Putamen (tissue), 1 donor: ENCODE measurements around the gene PAX4.

ENCODE experiments used
- DNase-seq: peaks from one replicate; pipeline ENCODE4 v3.0.0-alpha.2; 2016; ENCODE audit warnings: low spot score

PAX4 gene, protein sequence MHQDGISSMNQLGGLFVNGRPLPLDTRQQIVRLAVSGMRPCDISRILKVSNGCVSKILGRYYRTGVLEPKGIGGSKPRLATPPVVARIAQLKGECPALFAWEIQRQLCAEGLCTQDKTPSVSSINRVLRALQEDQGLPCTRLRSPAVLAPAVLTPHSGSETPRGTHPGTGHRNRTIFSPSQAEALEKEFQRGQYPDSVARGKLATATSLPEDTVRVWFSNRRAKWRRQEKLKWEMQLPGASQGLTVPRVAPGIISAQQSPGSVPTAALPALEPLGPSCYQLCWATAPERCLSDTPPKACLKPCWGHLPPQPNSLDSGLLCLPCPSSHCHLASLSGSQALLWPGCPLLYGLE

DNA sequence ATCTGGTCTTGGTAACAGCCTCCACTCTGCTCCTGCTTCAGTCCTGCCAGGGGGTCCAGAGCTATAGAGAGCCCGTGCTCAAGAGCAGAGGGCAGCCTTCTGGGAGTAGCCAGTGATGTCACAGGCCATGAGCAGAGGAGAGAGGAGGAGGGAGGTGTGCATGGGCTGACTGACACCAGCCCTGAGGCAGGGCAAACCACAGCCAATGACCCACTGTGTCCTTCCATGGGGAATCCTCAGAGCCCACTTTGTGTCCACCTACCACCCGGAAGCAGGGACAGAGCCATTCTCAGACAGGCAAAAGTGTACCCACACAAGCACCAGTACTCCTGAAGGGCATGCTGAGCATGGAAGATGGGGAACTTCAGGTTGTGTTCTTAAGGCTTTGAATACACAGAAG, at the start of gene PAX4:
PAX4 (minus strand) TSS at position 101 of the 400 bp plus-strand sequence. CDS start 2,214 bp downstream, outside the sequence.
- no peak for DNase-seq

DNA sequence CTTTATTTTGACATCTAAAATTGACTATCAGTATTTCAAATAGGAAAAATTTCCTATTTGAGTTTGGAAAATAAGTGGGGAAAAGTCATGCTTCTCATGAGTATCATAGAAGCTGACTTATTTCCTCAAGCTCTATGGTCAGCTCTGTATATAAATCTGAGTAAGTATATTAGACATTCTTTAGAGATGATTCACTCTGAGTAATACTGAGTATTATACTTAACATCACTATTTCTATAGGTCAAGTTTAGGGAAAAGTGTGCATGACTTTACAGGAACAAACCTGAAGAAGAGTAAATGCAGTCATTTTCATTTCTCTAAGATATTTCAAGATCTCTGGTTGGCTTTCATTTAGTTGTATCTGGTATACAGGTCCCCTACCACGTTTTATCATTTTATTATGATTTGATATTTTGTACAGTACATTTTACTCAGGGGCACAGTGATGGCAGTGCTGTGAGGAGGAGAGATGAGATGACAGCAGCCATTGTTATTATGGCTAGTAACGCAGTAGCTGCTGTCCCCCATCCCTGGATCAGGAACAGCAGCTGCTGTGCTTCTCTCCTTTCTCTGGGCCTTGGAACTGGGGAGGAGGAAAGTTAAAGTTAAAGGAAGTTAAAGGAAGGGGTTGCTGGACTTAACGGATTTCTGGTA, 49.2 kb upstream of the PAX4 start:
- DNase-seq: no peak

DNA sequence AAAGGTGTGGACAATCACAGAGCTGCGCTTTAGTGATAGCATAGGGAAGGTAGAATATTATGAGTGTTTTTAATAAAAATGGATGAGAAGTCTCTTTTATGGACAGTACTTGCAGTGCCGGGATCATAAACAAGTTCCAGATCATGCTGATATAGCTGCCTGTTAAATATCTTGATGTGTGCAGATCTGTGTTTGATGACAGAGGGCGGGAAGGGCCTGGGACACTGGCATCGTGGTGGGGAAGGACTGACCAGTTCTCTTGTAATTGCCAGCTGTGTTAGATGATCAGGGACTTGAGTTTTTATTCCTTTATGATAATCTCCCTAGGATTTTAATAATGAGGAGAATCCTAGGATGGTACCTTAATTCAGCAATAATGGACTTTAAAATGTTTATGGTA, 48.7 kb upstream of the PAX4 start:
- no peak for DNase-seq

DNA sequence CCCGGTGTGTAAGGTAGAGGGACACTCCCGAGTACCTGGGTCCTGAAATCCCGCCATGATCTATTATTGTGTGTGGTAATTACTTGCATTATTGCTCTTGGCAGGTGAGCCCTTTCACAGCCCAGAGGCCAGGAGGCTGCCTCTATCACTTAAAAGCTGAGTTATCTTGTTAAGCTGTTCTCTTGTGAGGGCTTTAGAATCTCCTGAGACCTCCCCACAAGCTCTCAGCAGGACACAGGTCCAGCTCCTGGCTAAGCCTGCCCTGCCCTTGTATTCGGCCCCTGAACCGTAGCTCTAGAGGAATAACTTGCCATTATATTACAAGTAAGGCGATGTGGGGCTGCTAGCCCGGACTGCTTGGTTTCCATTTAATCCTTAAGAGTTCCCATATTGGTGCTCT, 48.0 kb upstream of the PAX4 start:
- no peak for DNase-seq

DNA sequence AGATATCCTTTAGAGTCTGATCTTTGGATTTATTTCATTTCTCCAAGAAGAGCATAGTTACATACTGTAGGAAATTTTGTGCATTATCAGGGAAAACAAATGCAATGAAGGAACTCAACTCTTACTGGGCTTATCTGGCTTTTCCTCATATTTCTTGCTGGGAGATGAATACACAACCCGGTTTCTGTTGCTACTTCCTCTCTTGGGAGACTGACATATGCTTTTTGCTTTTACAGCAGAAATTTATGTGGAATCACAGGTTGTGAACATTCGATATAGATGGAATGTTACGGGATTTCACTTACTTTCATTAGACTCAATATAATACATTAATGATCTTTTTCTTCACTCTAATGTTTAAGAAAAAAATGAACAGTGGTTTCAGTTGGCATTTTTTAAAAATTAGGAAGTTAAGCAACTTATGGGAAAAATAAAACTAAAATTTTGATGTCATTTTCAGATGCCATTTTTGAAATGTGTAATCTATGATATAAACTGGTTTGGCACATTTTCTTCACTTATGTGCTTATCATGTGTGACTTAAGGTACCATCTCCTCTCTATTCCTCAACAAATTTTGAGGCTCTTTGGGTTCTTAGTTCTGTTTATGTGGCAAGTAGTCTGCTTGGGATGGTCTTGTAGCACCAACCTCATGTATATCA, 41.2 kb upstream of the PAX4 start:
- no peak for DNase-seq

DNA sequence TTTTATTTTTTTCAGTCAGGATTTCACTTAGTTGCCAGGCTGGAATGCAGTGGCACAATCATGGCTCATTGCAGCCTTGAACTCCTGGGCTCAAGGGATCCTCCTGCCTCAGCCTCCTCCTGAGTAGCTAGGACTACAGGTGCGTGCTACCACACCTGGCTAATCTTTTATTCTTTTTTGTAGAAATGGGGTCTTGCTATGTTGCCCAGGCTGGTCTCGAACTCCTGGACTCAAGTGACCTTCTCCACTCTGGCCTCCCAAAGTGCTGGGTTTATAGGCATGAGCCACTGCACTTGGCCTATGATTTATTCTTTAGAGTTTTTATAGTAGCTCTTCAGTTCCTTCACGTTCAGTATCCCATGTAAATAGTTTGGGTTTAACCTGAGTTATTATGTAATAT, 39.6 kb upstream of the PAX4 start:
- no peak for DNase-seq

DNA sequence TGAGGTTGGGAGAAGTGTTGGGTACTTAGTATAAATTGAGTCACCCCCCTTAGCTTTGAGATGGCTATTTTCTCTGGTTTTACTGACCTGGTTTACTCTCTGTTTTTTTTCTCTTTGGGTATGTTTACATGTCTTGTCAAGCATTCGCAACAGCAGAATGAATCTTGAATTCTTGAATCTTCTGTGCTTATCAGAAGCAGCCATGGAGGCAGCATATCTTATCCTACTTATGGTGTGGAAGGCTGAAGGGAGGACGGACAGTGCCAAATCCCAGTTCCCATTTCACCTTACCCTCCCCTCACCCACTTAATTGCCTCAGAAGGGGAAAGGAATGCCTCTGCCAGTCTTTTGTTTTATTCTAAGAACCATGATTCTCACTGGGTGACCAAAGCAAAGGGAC, 37.8 kb upstream of the PAX4 start:
- DNase-seq: no peak

DNA sequence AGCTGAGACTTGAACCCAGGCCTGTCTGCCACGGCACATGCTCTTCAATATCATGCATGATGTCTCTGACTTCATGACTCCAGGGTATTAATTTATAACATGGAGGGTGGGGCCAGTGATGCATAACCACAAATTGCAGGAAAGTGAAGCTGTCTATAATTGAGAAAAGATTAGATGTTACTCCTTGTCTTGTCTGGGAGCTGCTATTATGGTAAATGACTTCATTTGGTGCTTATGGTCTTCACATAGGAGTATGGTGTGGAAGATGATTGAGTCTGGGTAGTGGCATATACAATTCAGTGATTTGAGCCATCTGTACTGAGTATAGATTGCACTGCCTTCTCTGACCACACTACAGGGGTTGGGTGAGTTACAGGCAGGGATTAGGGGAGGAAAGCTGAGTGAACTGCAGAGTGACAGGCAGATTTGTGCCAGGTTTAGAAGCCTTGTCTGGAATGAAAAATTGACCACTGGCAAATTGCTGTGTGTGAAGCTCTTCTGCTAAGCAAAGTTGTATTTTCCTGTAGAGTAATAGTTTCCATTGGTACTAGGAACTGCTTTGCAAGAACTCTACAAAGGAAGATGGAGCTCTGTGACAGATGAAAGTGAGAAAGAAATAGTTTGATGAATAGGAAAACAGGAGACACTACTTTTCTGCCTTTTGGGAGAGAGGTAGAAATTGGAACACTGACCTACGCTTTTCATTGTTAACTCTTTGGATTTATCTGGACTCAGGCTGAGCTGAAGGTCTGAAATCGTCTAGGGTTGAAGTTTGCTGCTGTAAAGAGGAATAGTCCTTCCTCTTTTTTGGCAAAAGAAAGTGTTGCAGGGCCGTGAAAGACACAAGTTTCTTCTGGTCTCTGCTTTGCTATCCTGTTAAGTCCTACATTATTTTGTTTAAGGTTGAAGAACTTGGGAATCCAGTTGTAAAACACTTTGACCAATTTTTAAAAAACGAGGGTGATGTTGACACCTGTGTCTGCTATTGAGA, 36.8 kb upstream of the PAX4 start:
- no peak for DNase-seq

DNA sequence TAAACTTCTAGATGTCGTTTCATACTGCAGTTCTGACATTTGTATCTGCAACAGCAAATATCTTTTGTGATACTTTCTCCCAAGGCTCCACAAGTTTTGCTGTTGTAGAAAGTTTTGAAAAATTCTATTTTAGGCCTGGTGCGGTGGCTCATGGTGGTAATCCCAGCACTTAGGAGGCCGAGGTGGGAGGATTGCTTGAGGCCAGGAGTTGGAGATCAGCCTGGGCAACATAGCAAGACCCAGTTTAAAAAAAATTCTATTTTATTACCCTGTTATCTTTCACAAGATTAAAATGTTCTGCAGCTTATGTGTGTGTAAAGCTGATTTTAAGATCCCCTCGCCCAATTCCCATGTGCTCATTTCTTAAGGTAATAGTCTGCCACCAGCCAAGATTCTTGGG, 35.5 kb upstream of the PAX4 start:
- no peak for DNase-seq

DNA sequence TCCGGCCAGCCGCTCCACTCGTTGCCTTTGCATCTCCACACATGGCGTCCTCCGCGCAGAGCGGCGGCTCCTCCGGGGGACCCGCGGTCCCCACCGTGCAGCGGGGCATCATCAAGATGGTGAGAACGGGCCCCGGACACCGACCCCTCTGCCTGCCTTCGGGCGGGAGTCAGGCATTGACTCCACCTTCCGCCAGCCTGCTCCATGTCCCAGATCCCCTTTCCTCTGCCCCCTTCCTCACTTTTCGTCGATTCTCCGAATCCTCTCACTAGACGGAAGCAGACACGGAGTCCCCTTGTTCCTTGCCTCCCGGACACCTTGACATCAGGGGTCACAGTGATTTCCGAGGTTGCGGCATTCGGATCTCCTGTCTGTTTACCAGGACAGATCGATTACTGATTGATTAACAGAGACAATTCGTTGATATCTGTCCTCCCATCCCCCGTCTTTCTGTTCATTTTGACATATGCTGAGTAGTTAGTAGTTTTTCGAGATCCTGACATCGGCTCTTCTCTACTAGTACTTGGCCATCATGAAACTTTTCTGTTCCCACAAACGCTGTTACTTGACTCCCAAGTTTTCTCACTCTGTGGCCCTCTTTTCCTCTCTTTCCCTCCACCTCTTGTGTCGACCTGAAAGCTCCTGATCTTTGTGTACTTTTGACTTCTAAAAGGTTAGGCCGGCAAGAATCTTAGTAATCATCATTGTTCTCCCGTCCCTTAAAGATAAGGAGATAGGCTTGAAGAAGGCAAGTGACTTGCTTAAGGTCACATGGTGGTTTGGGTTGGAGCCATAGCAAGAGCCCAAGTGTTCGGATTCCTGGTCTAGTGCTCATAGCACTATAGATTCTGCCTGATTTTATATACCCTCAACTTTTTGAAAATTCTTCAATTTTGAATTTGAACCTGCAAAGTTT, 34.6 kb upstream of the PAX4 start:
- DNase-seq: no peak

DNA sequence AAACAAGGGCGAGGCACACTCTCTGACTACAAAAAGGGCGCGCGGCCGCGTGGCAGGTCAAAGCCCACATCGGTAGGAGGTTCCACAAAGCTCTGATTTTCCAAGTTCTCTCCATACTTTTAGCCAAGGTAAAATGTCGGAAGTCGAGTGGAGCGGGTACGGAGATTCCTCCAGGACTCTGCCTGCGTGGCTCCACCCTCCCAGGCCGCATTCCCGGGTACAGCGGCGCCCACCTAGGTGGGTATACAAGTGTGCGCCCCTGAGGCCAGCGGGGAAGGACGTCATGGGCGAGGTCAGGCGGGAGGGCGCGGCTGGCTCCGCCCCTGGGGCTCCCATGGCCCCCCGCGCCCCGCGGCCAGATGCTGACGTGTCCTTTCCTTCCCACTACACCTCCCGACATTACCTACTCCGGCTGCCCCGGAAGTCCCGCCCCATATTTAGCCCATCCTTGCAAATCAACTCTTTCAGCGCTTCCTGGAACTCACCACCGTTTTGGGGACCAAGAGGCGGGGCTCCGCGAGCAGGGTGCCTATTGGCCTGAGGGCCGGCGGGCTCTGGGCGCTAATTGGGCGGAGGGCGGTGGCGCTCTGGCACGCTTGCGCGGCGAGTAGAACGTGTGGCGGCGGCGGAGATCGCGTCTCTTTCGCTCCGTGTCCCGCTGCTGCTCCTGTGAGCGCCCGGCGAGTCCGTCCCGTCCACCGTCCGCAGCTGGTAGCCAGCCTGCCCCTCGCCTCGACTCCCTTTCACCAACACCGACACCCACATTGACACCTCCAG, 33.8 kb upstream of the PAX4 start, which contains the start of gene SND1:
SND1 (plus strand) TSS at position 639 of the 777 bp plus-strand sequence. CDS start 180 bp downstream, outside the sequence.
- peak; percentile 99 for DNase-seq

DNA sequence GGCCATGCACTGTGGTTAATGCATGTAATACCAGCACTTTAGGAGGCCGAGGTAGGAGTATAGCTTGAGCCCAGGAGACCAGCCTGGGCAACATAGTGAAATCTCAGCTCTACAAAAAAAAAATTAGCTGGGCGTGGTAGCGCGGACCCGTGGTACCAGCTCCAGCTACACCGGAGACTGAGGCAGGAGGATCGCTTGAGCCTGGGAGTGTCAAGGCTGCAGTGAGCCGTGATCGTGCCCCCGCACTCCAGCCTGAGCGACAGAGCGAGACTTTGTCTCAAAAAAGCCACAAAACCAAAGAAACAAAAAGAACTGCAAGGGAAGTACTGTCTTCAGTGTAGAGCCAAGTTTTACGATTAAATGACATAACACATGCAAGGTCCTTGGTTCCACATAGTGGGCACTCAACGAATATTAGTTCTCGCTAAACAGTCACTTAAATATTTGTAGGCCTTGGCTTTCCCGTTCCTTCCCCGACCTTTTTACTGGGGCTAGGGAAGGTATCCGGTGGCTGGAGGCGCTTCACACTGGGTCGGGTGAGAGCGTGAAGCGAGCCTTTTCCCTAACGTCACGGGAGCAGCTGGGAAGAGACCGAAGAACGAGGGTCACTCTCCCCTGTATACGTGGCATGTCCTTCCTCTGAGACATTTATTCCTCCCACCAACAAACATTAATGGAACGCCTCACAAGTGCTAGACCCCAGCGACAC, 33.1 kb upstream of the PAX4 start:
- DNase-seq: peak; percentile 13

DNA sequence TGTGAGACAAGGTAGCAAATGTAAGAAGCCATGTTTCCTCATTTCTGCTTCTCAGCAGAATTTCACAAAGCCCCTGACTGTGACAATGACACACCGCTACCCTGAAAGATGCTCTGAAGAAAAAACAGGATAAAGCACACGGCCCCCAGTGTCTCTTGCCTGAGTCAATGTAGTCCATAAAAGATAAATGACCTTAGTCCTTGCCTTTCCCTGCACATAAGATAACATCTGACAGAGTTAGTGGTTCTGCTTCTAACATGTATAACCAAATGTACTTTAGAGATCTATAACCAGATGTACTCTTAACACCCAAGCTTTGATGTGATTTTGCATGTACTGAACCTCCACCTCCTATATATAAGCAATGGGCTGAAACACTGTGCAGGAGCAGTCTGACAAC, 31.0 kb upstream of the PAX4 start:
- no peak for DNase-seq

DNA sequence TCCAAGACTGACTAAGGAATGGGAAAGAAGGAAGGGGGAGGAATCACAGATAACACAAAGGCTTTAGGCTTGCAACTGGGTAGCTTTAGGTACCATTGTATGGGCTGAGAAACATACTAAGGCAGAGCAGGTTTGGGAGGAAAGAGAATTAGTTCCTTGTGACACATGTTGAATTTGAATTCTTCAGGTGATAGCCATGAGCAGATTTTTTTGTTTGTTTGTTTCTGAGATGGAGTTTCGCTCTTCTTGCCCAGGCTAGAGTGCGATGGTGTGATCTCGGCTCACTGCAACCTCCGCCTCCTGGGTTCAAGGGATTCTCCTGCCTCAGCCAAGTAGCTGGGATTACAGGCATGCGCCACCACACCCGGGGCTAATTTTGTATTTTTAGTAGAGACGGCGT, 29.7 kb upstream of the PAX4 start:
- DNase-seq: no peak

DNA sequence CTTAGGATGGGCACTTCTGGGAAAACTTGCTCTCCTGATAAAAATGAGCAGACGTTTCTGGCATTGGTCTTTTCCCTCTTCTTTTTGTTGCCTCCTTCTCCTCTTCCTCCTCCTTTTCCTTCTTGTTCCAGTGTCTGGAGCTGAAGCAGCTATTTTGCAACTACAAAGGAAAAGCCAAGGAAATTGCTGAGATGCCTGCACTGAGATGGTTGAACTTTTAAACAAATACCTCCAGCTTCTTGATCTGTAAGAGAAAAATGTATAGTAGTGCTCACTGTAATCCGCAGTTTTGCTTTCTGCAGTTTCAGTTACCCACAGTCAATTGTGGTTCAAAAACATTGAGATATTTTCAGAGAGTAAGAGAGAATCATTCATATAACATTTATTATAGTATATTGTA, 26.5 kb upstream of the PAX4 start:
- DNase-seq: no peak

DNA sequence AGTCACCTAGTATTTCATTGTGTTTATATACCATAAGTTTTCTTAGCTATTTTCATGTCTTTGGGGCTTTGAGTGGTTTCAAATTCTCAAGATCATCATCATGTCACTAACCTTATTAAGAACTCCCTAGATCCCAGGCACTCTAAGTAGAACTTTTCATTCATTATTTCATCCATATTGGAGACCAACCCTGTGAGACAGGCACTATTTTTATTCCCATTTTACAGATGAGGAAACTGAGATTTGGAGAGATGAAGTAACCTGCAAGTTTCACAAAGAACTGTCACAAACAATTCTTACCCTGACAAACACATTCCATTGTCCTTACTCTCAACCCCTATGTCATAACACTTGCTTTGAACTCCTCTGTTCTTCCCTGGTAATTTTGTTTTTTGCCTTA, 20.3 kb upstream of the PAX4 start:
- no peak for DNase-seq

DNA sequence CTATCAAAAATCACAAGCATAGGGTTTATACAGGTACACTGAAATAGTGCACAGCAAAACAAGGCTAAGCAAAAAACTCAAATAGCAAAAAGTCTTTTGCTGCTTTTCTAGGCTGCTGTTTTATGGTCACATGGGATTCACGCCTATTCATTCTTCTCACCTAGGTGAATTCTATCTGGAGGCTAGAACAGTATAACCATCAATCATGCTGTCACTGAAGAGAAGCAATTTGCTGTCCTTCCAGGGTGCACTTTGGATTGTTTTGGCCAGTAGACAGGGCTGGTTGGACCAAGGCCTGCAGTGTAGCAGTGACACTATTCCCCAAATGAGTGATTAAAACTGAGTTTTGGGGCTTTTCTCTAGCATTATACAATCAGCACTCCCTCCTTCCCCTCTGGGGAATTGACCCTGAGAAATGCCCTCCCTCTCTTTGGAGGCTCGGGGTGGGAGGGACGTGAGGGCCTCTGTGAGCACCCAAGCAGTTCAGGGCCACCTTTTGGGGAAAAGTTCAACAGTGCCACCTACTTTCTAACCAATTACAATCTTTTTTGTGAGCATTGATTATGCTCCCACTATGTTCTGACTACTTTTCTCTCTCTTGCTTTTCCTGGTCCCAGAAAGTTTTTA, 17.8 kb upstream of the PAX4 start:
- no peak for DNase-seq

DNA sequence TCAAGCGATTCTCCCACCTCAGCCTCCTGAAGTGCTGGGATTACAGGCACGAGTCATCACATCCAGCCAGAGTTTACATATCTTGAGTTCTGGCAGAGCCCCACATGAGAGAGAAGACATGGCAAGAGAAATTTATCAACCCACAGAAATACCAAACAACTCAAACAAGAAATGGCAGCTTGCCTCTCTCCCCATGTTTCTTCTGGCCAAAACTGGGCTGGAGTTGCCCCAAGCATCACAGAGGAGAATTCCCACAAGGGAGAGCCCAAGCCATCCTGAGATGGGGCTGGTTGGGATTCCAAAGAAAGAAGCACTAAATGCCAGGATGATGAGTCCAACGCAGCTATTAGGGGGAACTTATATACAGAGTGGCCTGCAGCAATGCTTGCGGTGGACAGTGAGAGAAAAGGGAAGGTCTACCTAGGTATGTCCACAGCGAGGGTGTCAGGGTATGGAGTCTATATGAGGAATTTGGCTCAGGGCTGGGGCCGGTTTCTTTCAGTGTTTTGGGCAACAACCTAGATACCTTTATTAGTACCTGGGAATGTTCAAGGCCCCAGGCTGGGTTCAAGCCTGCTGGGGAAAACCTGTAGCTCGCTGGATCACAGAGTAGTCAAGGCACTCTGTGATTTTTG, 14.5 kb upstream of the PAX4 start:
- DNase-seq: no peak
